ENCODE data around the gene SGMS1.

- TF ChIP-seq POLR2A (IDR thresholded peaks at IDR 0.05) (no peak), CTCF (IDR thresholded peaks at IDR 0.05) (no peak)
These were observed 185.5 kb downstream of the SGMS1 start for GRCh38 chr10:50438049-50438936.
